ENCODE measurements around the gene TCL1B. TPM values are rescaled to one million over a fixed set of nuclear protein-coding genes. Genes with fewer than 3 reads are reported as not detected.

TCL1B gene
- total RNA-seq, 2 donors from 2014 or later, result not detected

DNA sequence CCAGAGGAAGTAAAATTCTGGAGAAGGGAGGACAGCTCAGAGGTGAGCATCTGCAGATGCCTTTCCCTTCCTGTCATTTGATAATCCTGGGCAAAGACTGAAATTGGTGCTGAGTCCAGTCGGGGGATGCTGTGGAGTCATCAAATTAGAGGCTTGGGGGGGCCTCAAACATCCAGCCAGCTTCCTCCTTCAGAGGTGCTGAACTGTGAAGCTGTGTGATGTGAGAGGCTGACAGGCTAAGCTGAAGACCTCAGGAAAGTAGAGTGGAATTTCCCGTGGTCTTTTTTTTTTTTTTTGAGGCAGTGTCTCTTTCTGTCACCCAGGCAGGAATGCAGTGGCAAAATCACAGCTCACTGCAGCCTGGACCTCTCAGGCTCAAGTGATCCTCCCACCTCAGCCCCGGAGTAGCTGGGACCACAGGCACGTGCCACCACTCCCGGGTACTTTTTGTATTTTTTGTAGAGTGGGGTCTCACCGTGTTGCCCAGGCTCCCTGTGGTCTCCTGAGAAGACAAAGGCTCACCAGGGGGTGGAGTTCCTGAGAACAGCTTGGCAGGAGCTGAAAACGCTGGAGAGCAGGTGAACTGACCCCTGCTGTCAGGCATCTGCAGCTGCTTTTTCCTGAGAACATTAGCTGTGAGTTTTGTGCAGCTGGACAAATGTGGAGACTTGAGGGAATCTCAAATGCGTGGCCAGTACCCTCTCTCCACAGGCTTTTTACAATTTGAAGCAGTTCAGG, 6.1 kb upstream of the TCL1B start:
- no peak for DNase-seq
- TF ChIP-seq, protein P1, sequence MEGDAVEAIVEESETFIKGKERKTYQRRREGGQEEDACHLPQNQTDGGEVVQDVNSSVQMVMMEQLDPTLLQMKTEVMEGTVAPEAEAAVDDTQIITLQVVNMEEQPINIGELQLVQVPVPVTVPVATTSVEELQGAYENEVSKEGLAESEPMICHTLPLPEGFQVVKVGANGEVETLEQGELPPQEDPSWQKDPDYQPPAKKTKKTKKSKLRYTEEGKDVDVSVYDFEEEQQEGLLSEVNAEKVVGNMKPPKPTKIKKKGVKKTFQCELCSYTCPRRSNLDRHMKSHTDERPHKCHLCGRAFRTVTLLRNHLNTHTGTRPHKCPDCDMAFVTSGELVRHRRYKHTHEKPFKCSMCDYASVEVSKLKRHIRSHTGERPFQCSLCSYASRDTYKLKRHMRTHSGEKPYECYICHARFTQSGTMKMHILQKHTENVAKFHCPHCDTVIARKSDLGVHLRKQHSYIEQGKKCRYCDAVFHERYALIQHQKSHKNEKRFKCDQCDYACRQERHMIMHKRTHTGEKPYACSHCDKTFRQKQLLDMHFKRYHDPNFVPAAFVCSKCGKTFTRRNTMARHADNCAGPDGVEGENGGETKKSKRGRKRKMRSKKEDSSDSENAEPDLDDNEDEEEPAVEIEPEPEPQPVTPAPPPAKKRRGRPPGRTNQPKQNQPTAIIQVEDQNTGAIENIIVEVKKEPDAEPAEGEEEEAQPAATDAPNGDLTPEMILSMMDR (IDR thresholded peaks at IDR 0.05), result no peak
- no peaks in the 10 kb centered on the region for H3K4me1 ChIP-seq
- no peaks in the 10 kb centered on the region for H3K36me3 ChIP-seq
- H3K9me3 ChIP-seq, result no peaks in the 10 kb centered on the region
- H3K9ac ChIP-seq (ENCODE audit: low read depth in 2 of 2, low read length in 2 of 2), result no peak overlapping the region
- H3K27me3 ChIP-seq, result no peaks in the 10 kb centered on the region
- no peak overlapping the region for H3K4me3 ChIP-seq
- H3K27ac ChIP-seq, result no peak overlapping the region
- intact Hi-C loops (cut with DNase I), result no loop called here

DNA sequence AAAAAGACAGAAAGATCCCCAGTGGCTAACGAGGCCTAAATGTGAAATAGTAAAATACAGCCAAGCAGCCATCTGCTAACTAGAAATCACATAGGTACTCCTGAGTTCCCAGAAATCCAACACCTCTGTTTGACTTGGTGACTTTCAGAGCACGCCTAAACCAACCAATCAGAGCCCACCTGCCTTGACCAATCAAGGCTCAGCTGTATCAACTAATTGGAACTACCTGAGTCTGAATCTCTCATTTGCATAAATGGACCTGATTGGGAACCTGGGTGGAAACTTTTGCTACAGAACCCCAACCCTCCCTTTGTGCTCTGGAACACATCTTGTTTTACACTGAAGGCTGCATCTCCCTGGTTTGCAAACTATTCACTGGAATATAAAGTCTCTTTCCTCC, 5.1 kb upstream of the TCL1B start:
- H3K36me3 ChIP-seq, result no peaks in the 10 kb centered on the region
- no peaks in the 10 kb centered on the region for H3K4me1 ChIP-seq
- no peak for DNase-seq
- intact Hi-C loops (cut with DNase I), result no loop called here
- TF ChIP-seq, protein P1 (IDR thresholded peaks at IDR 0.05), result no peak
- H3K27me3 ChIP-seq, result no peaks in the 10 kb centered on the region
- no peak overlapping the region for H3K27ac ChIP-seq
- no peak overlapping the region for H3K9ac ChIP-seq (ENCODE audit: low read depth in 2 of 2, low read length in 2 of 2)
- H3K9me3 ChIP-seq, result no peaks in the 10 kb centered on the region
- H3K4me3 ChIP-seq, result no peak overlapping the region

DNA sequence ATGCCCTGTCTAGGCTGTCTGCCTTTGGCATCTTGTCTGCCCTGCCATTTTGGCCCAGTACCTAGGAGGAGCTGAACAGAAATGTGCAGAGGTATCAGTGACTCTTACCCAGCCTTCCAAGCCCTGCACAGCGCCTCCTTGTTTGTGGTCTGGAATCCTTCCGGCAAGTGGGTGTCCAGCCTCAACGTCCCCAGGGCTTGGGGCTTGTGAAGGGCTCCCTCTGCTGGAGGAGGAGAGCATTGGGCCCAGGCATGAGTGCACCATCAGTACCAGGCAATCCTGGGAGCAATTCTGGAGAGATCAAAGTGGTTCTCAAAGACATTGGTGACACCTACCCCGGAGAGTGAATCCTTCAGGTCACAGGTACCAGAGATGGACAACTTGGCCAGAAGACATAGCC, 2.4 kb upstream of the TCL1B start:
- DNase-seq, result peak; percentile 22
- H3K4me1 ChIP-seq, result no peaks in the 10 kb centered on the region
- H3K4me3 ChIP-seq, result no peak overlapping the region
- no peak overlapping the region for H3K9ac ChIP-seq (ENCODE audit: low read depth in 2 of 2, low read length in 2 of 2)
- no peak overlapping the region for H3K27ac ChIP-seq
- TF ChIP-seq, protein P1 (IDR thresholded peaks at IDR 0.05), result peak; percentile 54
- intact Hi-C loops (cut with DNase I), result loop anchor here (2.0 kb wide), 1 partner anchor 123 kb away; no protein-coding TSS in a partner anchor
- H3K9me3 ChIP-seq, result no peaks in the 10 kb centered on the region
- no peaks in the 10 kb centered on the region for H3K36me3 ChIP-seq
- H3K27me3 ChIP-seq, result no peaks in the 10 kb centered on the region

DNA sequence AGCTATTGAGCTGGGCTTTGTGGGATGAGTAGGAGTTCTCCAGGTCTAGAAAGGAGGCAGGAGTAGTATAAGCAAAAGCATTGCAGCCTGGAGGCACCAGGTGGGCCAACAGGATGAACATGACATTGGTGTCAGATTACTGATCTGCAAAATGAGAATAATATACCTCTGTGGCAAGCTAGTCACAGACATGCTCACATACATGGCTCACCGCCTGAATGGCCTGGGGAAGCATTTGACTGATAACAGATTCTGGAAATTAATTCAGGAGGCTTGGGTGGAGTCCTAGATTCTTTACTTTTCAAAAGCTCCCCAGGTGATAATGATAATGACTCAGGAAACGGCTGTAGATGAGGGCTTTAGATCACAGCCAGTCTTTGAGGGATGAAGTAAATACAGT, 709 bp downstream of the TCL1B start:
- intact Hi-C loops (cut with DNase I), result no loop called here
- no peak overlapping the region for H3K9ac ChIP-seq (ENCODE audit: low read depth in 2 of 2, low read length in 2 of 2)
- H3K27me3 ChIP-seq, result no peaks in the 10 kb centered on the region

DNA sequence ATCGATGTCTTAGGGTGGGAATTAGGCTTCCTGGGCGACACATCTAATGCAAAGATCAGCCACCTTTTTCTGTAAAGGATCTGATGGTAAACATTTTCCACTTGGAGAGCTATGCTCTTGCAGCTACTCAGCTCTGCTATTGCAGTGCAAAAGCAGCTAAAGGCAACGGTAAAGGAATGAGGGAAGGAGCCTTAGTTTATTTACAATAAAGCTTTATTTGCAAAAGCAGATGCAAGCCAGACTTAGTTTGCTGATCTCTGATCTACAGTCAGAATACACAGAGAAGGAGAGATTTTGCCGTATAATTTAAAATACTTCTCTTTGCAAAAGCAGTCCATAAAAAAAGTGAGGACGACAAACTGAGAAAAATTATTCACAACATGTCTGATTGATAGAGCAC, 3.2 kb downstream of the TCL1B start:
- Histone ChIP-seq H3K36me3 (no peaks in the 10 kb centered on the region), H3K9ac (ENCODE audit: low read depth in 2 of 2, low read length in 2 of 2) (no peak overlapping the region), H3K27me3 (no peaks in the 10 kb centered on the region), H3K9me3 (no peaks in the 10 kb centered on the region), H3K4me1 (no peaks in the 10 kb centered on the region), H3K4me3 (no peak overlapping the region), H3K27ac (no peak overlapping the region)
- TF ChIP-seq, protein P1 (IDR thresholded peaks at IDR 0.05), result no peak
- DNase-seq, result no peak
- intact Hi-C loops (cut with DNase I), result no loop called here

More for the DNA sequence above, 709 bp downstream of the TCL1B start:
- Histone ChIP-seq H3K4me1 (no peaks in the 10 kb centered on the region), H3K9me3 (no peaks in the 10 kb centered on the region), H3K27ac (no peak overlapping the region), H3K36me3 (no peaks in the 10 kb centered on the region), H3K4me3 (no peak overlapping the region)
- DNase-seq, result no peak
- TF ChIP-seq, protein P1 (IDR thresholded peaks at IDR 0.05), result no peak
